Airway epithelial cell (primary cell): ENCODE results near the gene SLC4A1AP. TPM values are rescaled to one million over a fixed set of nuclear protein-coding genes. Genes with fewer than 3 reads are reported as not detected.

Experiments
- total RNA-seq: library from RNA; depleted of rRNA; stranded (reverse); fragments of >200 nt; gene quantifications from 2 replicates; pipeline ENCODE4 v1.2.3, GENCODE V29; 2015

SLC4A1AP gene
- 16.3 and 20.4 TPM in 2 replicates for total RNA-seq

GRCh38 chr2:27663285-27664153 lies at the start of gene SLC4A1AP, which contains the start of gene SUPT7L:
Gene SLC4A1AP (plus strand): TSS chr2:27663889. CDS start chr2:27663915, 26 bp downstream.
Gene SUPT7L (minus strand): TSS chr2:27663614. CDS start chr2:27662192, 1,422 bp downstream.

GRCh38 chr2:27628767-27629709 lies 34.7 kb upstream of the SLC4A1AP start, which contains the start of the genes CCDC121 and GPN1:
Gene CCDC121 (minus strand): TSS chr2:27629012. CDS start chr2:27627799, 1,213 bp downstream.
Gene GPN1 (plus strand): TSS chr2:27629050. CDS start chr2:27629059, 9 bp downstream.

Other genes starting within 250 kb of the SLC4A1AP start
- 64.1 and 83.3 TPM in 2 replicates for gene NRBP1, start 235.3 kb upstream of the SLC4A1AP start, total RNA-seq
- gene KRTCAP3, start 221.5 kb upstream of the SLC4A1AP start, total RNA-seq = 44.1 and 86.7 TPM in 2 replicates
- 8.2 and 9.2 TPM in 2 replicates for gene IFT172, start 174.1 kb upstream of the SLC4A1AP start, total RNA-seq
- 9.7 and 12.5 TPM in 2 replicates for gene FNDC4, start 168.7 kb upstream of the SLC4A1AP start, total RNA-seq
- gene GCKR, start 167.1 kb upstream of the SLC4A1AP start, total RNA-seq = not detected in 2 replicates
- gene ZNF512, start 80.8 kb upstream of the SLC4A1AP start, total RNA-seq = 14.7 and 22.4 TPM in 2 replicates
- 0.21 and 0.74 TPM in 2 replicates for gene CCDC121, start 34.9 kb upstream of the SLC4A1AP start, total RNA-seq
- 27.7 and 33.7 TPM in 2 replicates for gene GPN1, start 34.8 kb upstream of the SLC4A1AP start, total RNA-seq
- gene SUPT7L, start 275 bp upstream of the SLC4A1AP start, total RNA-seq = 13.7 and 16.1 TPM in 2 replicates
- 97.8 and 137 TPM in 2 replicates for gene MRPL33, start 107.8 kb downstream of the SLC4A1AP start, total RNA-seq
- gene RBKS, start 226.5 kb downstream of the SLC4A1AP start, total RNA-seq = 0.78 and 0.98 TPM in 2 replicates
- 23.7 and 27.5 TPM in 2 replicates for gene BABAM2, start 226.8 kb downstream of the SLC4A1AP start, total RNA-seq